Vagina (tissue), 2 donors: ENCODE results near the gene SCO2. TPM values are rescaled to one million over a fixed set of nuclear protein-coding genes. Genes with fewer than 3 reads are reported as not detected.

ENCODE experiments used
- DNase-seq, 2 donors: peaks; one replicate each; pipeline ENCODE4 v3.0.0-alpha.2; 2017; ENCODE audit errors: extremely low spot score in 2 of 2
- H3K27ac ChIP-seq: fragments of 200-600 bp; sonication (generic); one replicate; pipeline ENCODE4 v1.5.1; 2019
- H3K27me3 ChIP-seq: fragments of 200-600 bp; sonication (generic); one replicate; pipeline ENCODE4 v1.5.1; 2019
- H3K36me3 ChIP-seq, 2 donors: fragments of 200-600 bp; sonication (generic); one replicate each; pipeline ENCODE4 v1.5.1; 2017 to 2019
- H3K4me1 ChIP-seq: fragments of 200-600 bp; sonication (generic); one replicate; pipeline ENCODE4 v1.5.1; 2019
- H3K4me3 ChIP-seq, 2 donors: fragments of 200-600 bp; sonication (generic); 1 replicate in 1 of 2; 2 replicates in 1 of 2; pipeline ENCODE4 v1.5.1; 2016 to 2019
- H3K9me3 ChIP-seq: fragments of 200-600 bp; sonication (generic); one replicate; pipeline ENCODE4 v1.5.1; 2019
- CTCF ChIP-seq, 3 experiments: fragments of 450-650 bp in 2 of 3; fragments of 200-600 bp in 1 of 3; sonication (generic) in 1 of 3; IDR thresholded peaks; one replicate each; pipeline ENCODE4 v1.5.1; 2017 to 2019; ENCODE audit warnings: antibody characterized with exemption in 3 of 3, mild to moderate bottlenecking in 2 of 3, moderate library complexity in 2 of 3
- POLR2A ChIP-seq, 2 donors: fragments of 450-650 bp; IDR thresholded peaks; one replicate each; pipeline ENCODE4 v1.6.1; 2017; ENCODE audit warnings: antibody characterized with exemption in 2 of 2, mild to moderate bottlenecking in 2 of 2, moderate library complexity in 2 of 2
- POLR2AphosphoS5 ChIP-seq, 2 donors: sonication (generic); formaldehyde crosslinking; IDR thresholded peaks; one replicate each; pipeline ENCODE4 v1.9.0; 2017; ENCODE audit warnings: antibody characterized with exemption in 2 of 2, mild to moderate bottlenecking in 2 of 2, low read depth in 1 of 2; ENCODE audit not compliant: insufficient read depth in 1 of 2
- intact Hi-C: fragments of 100-400 bp; cut with DNase I; formaldehyde crosslinking; loops from one replicate; pipeline ENCODE4 v1.15.1; 2023
- total RNA-seq: library from RNA; depleted of rRNA; stranded (reverse); fragments of >200 nt; gene quantifications from one replicate; pipeline ENCODE4 v1.2.3, GENCODE V29; 2016

SCO2 gene
- total RNA-seq, 1 donor from 2014 or later: 25.0 TPM

- DNase-seq: no peak
- H3K27ac ChIP-seq: no peak overlapping the region
- no peak overlapping the region for H3K4me3 ChIP-seq
- no peak for TF ChIP-seq CTCF (IDR thresholded peaks at IDR 0.05)
- no peak for TF ChIP-seq POLR2AphosphoS5 (IDR thresholded peaks at IDR 0.05; ENCODE audit: insufficient read depth in 1 of 2, low read depth in 1 of 2)
- no peak for TF ChIP-seq POLR2A (IDR thresholded peaks at IDR 0.05)
- no peaks in the 10 kb centered on the region for H3K27me3 ChIP-seq
- peaks cover 0 to 9% of the 10 kb centered on the region in 2 donors for H3K36me3 ChIP-seq
- peaks cover 5% of the 10 kb centered on the region for H3K4me1 ChIP-seq
- intact Hi-C loops: no loop called here
- no peaks in the 10 kb centered on the region for H3K9me3 ChIP-seq
These were observed 43.2 kb upstream of the SCO2 start for GRCh38 chr22:50568626-50569025.

GRCh38 chr22:50567721-50568252, 42.4 kb upstream of the SCO2 start:
- no peak for DNase-seq
- Histone ChIP-seq H3K27me3 (no peaks in the 10 kb centered on the region), H3K4me1 (peaks cover 13% of the 10 kb centered on the region), H3K36me3 (peaks cover 0 to 9% of the 10 kb centered on the region in 2 donors), H3K9me3 (no peaks in the 10 kb centered on the region), H3K27ac (no peak overlapping the region), H3K4me3 (no peak overlapping the region)
- intact Hi-C loops: no loop called here
- TF ChIP-seq POLR2AphosphoS5 (IDR thresholded peaks at IDR 0.05; ENCODE audit: insufficient read depth in 1 of 2, low read depth in 1 of 2) (no peak), CTCF (IDR thresholded peaks at IDR 0.05) (no peak), POLR2A (IDR thresholded peaks at IDR 0.05) (no peak)

GRCh38 chr22:50564289-50564688, 38.9 kb upstream of the SCO2 start:
- TF ChIP-seq POLR2A (IDR thresholded peaks at IDR 0.05) (no peak), POLR2AphosphoS5 (IDR thresholded peaks at IDR 0.05; ENCODE audit: insufficient read depth in 1 of 2, low read depth in 1 of 2) (no peak), CTCF (IDR thresholded peaks at IDR 0.05) (no peak)
- no peaks in the 10 kb centered on the region for H3K36me3 ChIP-seq
- intact Hi-C loops: no loop called here
- no peak for DNase-seq
- H3K27ac ChIP-seq: no peak overlapping the region
- no peaks in the 10 kb centered on the region for H3K27me3 ChIP-seq
- no peaks in the 10 kb centered on the region for H3K9me3 ChIP-seq
- no peak overlapping the region for H3K4me3 ChIP-seq
- H3K4me1 ChIP-seq: peaks cover 17% of the 10 kb centered on the region

GRCh38 chr22:50563413-50564160, 38.2 kb upstream of the SCO2 start:
- Histone ChIP-seq H3K27ac (peak overlapping the region; percentile 9), H3K36me3 (no peaks in the 10 kb centered on the region), H3K4me3 (peak overlapping the region; percentile 50 to 55), H3K9me3 (no peaks in the 10 kb centered on the region), H3K4me1 (peaks cover 17% of the 10 kb centered on the region), H3K27me3 (no peaks in the 10 kb centered on the region)
- intact Hi-C loops: no loop called here
- TF ChIP-seq CTCF (IDR thresholded peaks at IDR 0.05) (no peak), POLR2AphosphoS5 (IDR thresholded peaks at IDR 0.05; ENCODE audit: insufficient read depth in 1 of 2, low read depth in 1 of 2) (no peak), POLR2A (IDR thresholded peaks at IDR 0.05) (no peak)
- DNase-seq: no peak
